HCT116 (cell line): ENCODE data around the gene MAP4K4. TPM values are rescaled to one million over a fixed set of nuclear protein-coding genes. Genes with fewer than 3 reads are reported as not detected.

ENCODE experiments used
- ATAC-seq: fragments of 200-7000 bp; cut with Tn5 transposase; 2 replicates; pipeline ENCODE4 v1.9.1; 2020; ENCODE audit warnings: mild to moderate bottlenecking, moderate library complexity
- BruUV-seq: library from RNA; stranded (reverse); fragments of 400-500 nt; replicated peaks from 2 replicates; lab custom pipeline; 2021; lab: Mats Ljungman, UMichigan
- CTCF ChIA-PET: fragments of 300-600 bp; sonication (Branson Sonifier 250); formaldehyde crosslinking; loops from one replicate; lab custom pipeline; 2021; ENCODE audit warnings: antibody characterized with exemption; lab: Charles Lee
- POLR2A ChIA-PET: fragments of 300-600, 350-600 bp; sonication (Branson Sonifier 250); formaldehyde crosslinking; loops from one replicate; lab custom pipeline; 2021; ENCODE audit warnings: antibody characterized with exemption; lab: Charles Lee
- RAD21 ChIA-PET, 2 experiments: fragments of 300-600 bp; sonication (Branson Sonifier 250); formaldehyde crosslinking; loops; one replicate each; lab custom pipeline; 2023; ENCODE audit warnings: low total read pairs in 2 of 2; ENCODE audit not compliant: uncharacterized antibody in 2 of 2, unreplicated experiment in 2 of 2, low non-redundant PET in 1 of 2; lab: Charles Lee
- DNase-seq: peaks from one replicate; pipeline ENCODE4 v3.0.0-alpha.2; 2010; ENCODE audit warnings: low read depth, low spot score
- H2AFZ ChIP-seq: fragments of 200-600 bp; shearing (Covaris generic), sonication (generic); 2 replicates; pipeline ENCODE4 v1.6.1; 2017; ENCODE audit warnings: low read depth, mixed run types, mixed read lengths, antibody characterized with exemption, low read length; ENCODE audit not compliant: poor library complexity, severe bottlenecking
- H3K27ac ChIP-seq: 2 replicates; pipeline ENCODE4 v1.5.1; 2012; ENCODE audit warnings: low read depth, low read length
- H3K27me3 ChIP-seq: fragments of 200-600 bp; sonication (generic); 2 replicates; pipeline ENCODE4 v1.6.1; 2016; ENCODE audit warnings: mixed run types, low read length, mixed read lengths; ENCODE audit not compliant: insufficient read depth
- H3K36me3 ChIP-seq, 2 experiments: fragments of 200-500 bp in 1 of 2; fragments of 200-600 bp in 1 of 2; sonication (Bioruptor generic) in 1 of 2; sonication (generic) in 1 of 2; 2 replicates each; pipeline versions ENCODE4 v1.5.1 to v1.6.1; 2014 to 2016; ENCODE audit warnings: low read length in 2 of 2, inconsistent platforms in 1 of 2, mixed read lengths in 1 of 2, mixed run types in 1 of 2; ENCODE audit not compliant: insufficient read depth in 2 of 2, control insufficient read depth in 1 of 2
- H3K4me1 ChIP-seq, 2 experiments: fragments of 200-600 bp in 1 of 2; sonication (generic) in 1 of 2; 2 replicates each; pipeline versions ENCODE4 v1.5.1 to v1.6.1; 2012 to 2017; ENCODE audit warnings: low read length in 2 of 2, inconsistent platforms in 1 of 2, mild to moderate bottlenecking in 1 of 2, mixed read lengths in 1 of 2, mixed run types in 1 of 2, moderate library complexity in 1 of 2; ENCODE audit not compliant: insufficient read depth in 2 of 2, control insufficient read depth in 1 of 2
- H3K4me2 ChIP-seq: fragments of 200-600 bp; sonication (generic); 2 replicates; pipeline ENCODE4 v1.6.1; 2017; ENCODE audit warnings: mixed run types, low read length, mixed read lengths
- H3K4me3 ChIP-seq, 2 experiments: fragments of 200-600 bp in 1 of 2; sonication (generic) in 1 of 2; replicated peaks in 1 of 2; 2 replicates each; pipeline ENCODE4 v1.5.1; 2011 to 2016; ENCODE audit warnings: low read length in 2 of 2, control low read depth in 1 of 2, low read depth in 1 of 2, mild to moderate bottlenecking in 1 of 2, mixed read lengths in 1 of 2, mixed run types in 1 of 2
- H3K79me2 ChIP-seq: fragments of 200-600 bp; sonication (generic); 2 replicates; pipeline ENCODE4 v1.6.1; 2017; ENCODE audit warnings: mild to moderate bottlenecking, mixed run types, low read length, moderate library complexity, mixed read lengths; ENCODE audit not compliant: insufficient read depth
- H3K9ac ChIP-seq: fragments of 200-600 bp; sonication (generic); 2 replicates; pipeline ENCODE4 v1.6.1; 2016; ENCODE audit warnings: low read length, mixed read lengths
- H3K9me2 ChIP-seq: fragments of 200-600 bp; sonication (generic), shearing (Covaris generic); 2 replicates; pipeline ENCODE4 v1.6.1; 2017; ENCODE audit warnings: mixed run types, mild to moderate bottlenecking, moderate library complexity; ENCODE audit not compliant: insufficient read depth
- H3K9me3 ChIP-seq, 2 experiments: fragments of 200-500 bp in 1 of 2; fragments of 200-600 bp in 1 of 2; sonication (Bioruptor generic) in 1 of 2; sonication (generic) in 1 of 2; 2 replicates each; pipeline ENCODE4 v1.6.1; 2014 to 2017; ENCODE audit warnings: low read length in 2 of 2, mixed read lengths in 2 of 2, inconsistent platforms in 1 of 2, low read depth in 1 of 2, mild to moderate bottlenecking in 1 of 2, mixed run types in 1 of 2, moderate library complexity in 1 of 2; ENCODE audit not compliant: control insufficient read depth in 1 of 2, insufficient read depth in 1 of 2
- H4K20me1 ChIP-seq: fragments of 200-600 bp; sonication (generic), shearing (Covaris generic); 2 replicates; pipeline ENCODE4 v1.6.1; 2017; ENCODE audit warnings: mixed run types, mild to moderate bottlenecking, moderate library complexity; ENCODE audit not compliant: insufficient read depth
- CEBPB ChIP-seq: IDR thresholded peaks from 2 replicates; pipeline ENCODE4 v1.6.1; 2012; ENCODE audit warnings: low read depth
- FOSL1 ChIP-seq: IDR thresholded peaks from 2 replicates; pipeline ENCODE4 v1.6.1; 2012; ENCODE audit warnings: low read depth
- TCF7L2 ChIP-seq: IDR thresholded peaks from 2 replicates; pipeline ENCODE4 v1.7.0; 2011; ENCODE audit warnings: borderline replicate concordance, inconsistent platforms; ENCODE audit not compliant: insufficient read depth, insufficient read length; ENCODE audit errors: extremely low read depth
- intact Hi-C: fragments of 100-400 bp; cut with micrococcal nuclease; formaldehyde crosslinking; loops from 2 replicates; pipeline ENCODE4 v1.10.0; 2022
- total RNA-seq: library from RNA; stranded (reverse); gene quantifications from one replicate; pipeline ENCODE4 v1.2.1, GENCODE V29; 2021; ENCODE audit not compliant: unreplicated experiment
- TF ChIP-seq, protein P1 (sequence below): IDR thresholded peaks from 2 replicates; pipeline ENCODE4 v1.6.1; 2012; ENCODE audit warnings: low read depth
- TF ChIP-seq, protein P2 (sequence below), 3 experiments: fragments of 200-600 bp in 1 of 3; sonication (generic) in 1 of 3; IDR thresholded peaks in 2 of 3; conservative IDR thresholded peaks in 1 of 3; 2 replicates each; pipeline ENCODE4 v1.5.1; 2012 to 2017; ENCODE audit warnings: low read depth in 2 of 3, low read length in 2 of 3, antibody characterized with exemption in 1 of 3, borderline replicate concordance in 1 of 3, control low read depth in 1 of 3, mild to moderate bottlenecking in 1 of 3, mixed read lengths in 1 of 3, mixed run types in 1 of 3, moderate library complexity in 1 of 3; ENCODE audit not compliant: insufficient read depth in 1 of 3
- TF ChIP-seq, protein P3 (sequence below): IDR thresholded peaks from 2 replicates; pipeline ENCODE4 v1.6.1; 2012
- TF ChIP-seq, protein P4 (sequence below): IDR thresholded peaks from 2 replicates; pipeline ENCODE4 v1.6.1; 2011; ENCODE audit warnings: mild to moderate bottlenecking, low read length, moderate library complexity; ENCODE audit not compliant: insufficient replicate concordance; ENCODE audit errors: extremely low read depth

Gene MAP4K4
- total RNA-seq, 1 experiment from 2014 or later, result 62.3 TPM

DNA sequence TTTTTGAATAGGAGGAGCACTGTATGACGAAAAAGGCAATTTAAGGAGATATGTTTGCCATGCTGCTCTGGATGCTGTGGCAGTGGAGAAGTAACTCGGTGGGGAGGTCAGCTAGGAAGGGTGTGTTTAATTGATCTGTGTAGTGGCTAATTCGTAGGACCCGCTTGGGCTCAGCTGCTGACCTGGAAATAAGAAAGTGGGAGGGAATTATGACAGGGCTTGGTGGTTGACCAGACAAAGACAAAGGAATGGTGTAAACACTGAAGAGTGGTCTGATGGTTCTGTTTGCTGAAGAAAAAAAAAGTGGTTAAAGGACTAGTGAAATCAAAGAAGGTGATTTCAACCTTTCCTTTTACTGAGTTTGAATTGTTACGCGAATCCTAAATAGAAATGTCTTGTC is 146.0 kb downstream of the MAP4K4 start:
- POLR2A ChIA-PET, result no interaction called here
- H3K9ac ChIP-seq, result no peak overlapping the region
- BruUV-seq, result no TSS peak

DNA sequence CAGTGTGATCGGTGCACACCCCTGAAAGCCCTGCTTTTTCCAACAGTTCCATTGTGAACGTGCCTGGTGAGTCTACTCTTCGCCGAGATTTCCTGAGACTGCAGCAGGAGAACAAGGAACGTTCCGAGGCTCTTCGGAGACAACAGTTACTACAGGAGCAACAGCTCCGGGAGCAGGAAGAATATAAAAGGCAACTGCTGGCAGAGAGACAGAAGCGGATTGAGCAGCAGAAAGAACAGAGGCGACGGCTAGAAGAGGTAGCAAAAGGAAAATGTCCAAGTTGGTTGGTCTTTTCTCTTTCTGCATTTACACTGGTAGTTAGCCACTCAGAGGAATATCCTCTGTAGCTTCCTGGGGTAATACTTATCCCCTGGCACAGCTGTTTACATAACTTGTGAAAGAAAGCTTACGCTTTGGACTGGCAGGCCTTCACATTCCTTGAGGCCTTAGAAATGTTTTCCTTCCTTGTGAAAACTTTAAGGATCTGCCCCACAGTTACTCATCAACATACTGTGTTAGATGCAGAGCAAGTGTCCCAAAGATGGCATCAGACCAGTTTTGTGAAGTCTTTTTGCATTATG is 146.6 kb downstream of the MAP4K4 start:
- no TSS peak for BruUV-seq
- RAD21 ChIA-PET, result no interaction called here
- CTCF ChIA-PET, result no interaction called here

More for the DNA sequence above, 146.0 kb downstream of the MAP4K4 start:
- Histone ChIP-seq H3K36me3 (peaks cover 6 to 19% of the 10 kb centered on the region in 2 experiments; a peak in 3 of 4 replicates), H3K4me2 (no peak overlapping the region), H3K9me3 (no peaks in the 10 kb centered on the region), H2AFZ (no peak overlapping the region)
- no peak for TF ChIP-seq TCF7L2
- TF ChIP-seq, protein P1, sequence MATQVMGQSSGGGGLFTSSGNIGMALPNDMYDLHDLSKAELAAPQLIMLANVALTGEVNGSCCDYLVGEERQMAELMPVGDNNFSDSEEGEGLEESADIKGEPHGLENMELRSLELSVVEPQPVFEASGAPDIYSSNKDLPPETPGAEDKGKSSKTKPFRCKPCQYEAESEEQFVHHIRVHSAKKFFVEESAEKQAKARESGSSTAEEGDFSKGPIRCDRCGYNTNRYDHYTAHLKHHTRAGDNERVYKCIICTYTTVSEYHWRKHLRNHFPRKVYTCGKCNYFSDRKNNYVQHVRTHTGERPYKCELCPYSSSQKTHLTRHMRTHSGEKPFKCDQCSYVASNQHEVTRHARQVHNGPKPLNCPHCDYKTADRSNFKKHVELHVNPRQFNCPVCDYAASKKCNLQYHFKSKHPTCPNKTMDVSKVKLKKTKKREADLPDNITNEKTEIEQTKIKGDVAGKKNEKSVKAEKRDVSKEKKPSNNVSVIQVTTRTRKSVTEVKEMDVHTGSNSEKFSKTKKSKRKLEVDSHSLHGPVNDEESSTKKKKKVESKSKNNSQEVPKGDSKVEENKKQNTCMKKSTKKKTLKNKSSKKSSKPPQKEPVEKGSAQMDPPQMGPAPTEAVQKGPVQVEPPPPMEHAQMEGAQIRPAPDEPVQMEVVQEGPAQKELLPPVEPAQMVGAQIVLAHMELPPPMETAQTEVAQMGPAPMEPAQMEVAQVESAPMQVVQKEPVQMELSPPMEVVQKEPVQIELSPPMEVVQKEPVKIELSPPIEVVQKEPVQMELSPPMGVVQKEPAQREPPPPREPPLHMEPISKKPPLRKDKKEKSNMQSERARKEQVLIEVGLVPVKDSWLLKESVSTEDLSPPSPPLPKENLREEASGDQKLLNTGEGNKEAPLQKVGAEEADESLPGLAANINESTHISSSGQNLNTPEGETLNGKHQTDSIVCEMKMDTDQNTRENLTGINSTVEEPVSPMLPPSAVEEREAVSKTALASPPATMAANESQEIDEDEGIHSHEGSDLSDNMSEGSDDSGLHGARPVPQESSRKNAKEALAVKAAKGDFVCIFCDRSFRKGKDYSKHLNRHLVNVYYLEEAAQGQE, result no peak
- TF ChIP-seq, all 23 proteins: peak for 0
- Histone ChIP-seq H3K4me1 (no peaks in the 10 kb centered on the region), H3K27me3 (no peaks in the 10 kb centered on the region), H3K27ac (no peak overlapping the region), H3K9me2 (no peaks in the 10 kb centered on the region), H3K4me3 (no peak overlapping the region), H3K79me2 (no peaks in the 10 kb centered on the region), H4K20me1 (no peaks in the 10 kb centered on the region)
- ATAC-seq, result no peak
- CTCF ChIA-PET, result no interaction called here
- RAD21 ChIA-PET, result no interaction called here
- intact Hi-C loops, result no loop called here
- DNase-seq, result no peak

More for the DNA sequence above, 146.6 kb downstream of the MAP4K4 start:
- H3K27me3 ChIP-seq, result no peaks in the 10 kb centered on the region
- no peak overlapping the region for H3K4me2 ChIP-seq
- TF ChIP-seq, protein P2, sequence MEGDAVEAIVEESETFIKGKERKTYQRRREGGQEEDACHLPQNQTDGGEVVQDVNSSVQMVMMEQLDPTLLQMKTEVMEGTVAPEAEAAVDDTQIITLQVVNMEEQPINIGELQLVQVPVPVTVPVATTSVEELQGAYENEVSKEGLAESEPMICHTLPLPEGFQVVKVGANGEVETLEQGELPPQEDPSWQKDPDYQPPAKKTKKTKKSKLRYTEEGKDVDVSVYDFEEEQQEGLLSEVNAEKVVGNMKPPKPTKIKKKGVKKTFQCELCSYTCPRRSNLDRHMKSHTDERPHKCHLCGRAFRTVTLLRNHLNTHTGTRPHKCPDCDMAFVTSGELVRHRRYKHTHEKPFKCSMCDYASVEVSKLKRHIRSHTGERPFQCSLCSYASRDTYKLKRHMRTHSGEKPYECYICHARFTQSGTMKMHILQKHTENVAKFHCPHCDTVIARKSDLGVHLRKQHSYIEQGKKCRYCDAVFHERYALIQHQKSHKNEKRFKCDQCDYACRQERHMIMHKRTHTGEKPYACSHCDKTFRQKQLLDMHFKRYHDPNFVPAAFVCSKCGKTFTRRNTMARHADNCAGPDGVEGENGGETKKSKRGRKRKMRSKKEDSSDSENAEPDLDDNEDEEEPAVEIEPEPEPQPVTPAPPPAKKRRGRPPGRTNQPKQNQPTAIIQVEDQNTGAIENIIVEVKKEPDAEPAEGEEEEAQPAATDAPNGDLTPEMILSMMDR (IDR thresholded peaks at IDR 0.05 in 2 of 3, conservative IDR thresholded peaks at IDR 0.05 in 1 of 3; ENCODE audit: borderline replicate concordance in 1 of 3, insufficient read depth in 1 of 3, low read depth in 2 of 3, low read length in 2 of 3), result no peak
- TF ChIP-seq, protein P3, sequence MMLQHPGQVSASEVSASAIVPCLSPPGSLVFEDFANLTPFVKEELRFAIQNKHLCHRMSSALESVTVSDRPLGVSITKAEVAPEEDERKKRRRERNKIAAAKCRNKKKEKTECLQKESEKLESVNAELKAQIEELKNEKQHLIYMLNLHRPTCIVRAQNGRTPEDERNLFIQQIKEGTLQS, result no peak
- TF ChIP-seq CEBPB (no peak), FOSL1 (no peak)
- TF ChIP-seq, protein P4, sequence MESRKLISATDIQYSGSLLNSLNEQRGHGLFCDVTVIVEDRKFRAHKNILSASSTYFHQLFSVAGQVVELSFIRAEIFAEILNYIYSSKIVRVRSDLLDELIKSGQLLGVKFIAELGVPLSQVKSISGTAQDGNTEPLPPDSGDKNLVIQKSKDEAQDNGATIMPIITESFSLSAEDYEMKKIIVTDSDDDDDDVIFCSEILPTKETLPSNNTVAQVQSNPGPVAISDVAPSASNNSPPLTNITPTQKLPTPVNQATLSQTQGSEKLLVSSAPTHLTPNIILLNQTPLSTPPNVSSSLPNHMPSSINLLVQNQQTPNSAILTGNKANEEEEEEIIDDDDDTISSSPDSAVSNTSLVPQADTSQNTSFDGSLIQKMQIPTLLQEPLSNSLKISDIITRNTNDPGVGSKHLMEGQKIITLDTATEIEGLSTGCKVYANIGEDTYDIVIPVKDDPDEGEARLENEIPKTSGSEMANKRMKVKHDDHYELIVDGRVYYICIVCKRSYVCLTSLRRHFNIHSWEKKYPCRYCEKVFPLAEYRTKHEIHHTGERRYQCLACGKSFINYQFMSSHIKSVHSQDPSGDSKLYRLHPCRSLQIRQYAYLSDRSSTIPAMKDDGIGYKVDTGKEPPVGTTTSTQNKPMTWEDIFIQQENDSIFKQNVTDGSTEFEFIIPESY, result no peak
- no peak overlapping the region for H3K27ac ChIP-seq
- peaks cover 6 to 19% of the 10 kb centered on the region in 2 experiments; a peak in 3 of 4 replicates for H3K36me3 ChIP-seq
- no peaks in the 10 kb centered on the region for H3K4me1 ChIP-seq
- H3K9me2 ChIP-seq, result no peaks in the 10 kb centered on the region
- intact Hi-C loops, result no loop called here
- no peaks in the 10 kb centered on the region for H3K9me3 ChIP-seq
- ATAC-seq (no peak), DNase-seq (no peak)
- H3K4me3 ChIP-seq, result no peak overlapping the region
- H2AFZ ChIP-seq, result no peak overlapping the region
- H3K79me2 ChIP-seq, result no peaks in the 10 kb centered on the region
- POLR2A ChIA-PET, result no interaction called here
- no peaks in the 10 kb centered on the region for H4K20me1 ChIP-seq
- no peak overlapping the region for H3K9ac ChIP-seq
